Neural progenitor cell (in vitro differentiated cells): Measurements from ENCODE around the gene TRAF4. TPM values are rescaled to one million over a fixed set of nuclear protein-coding genes. Genes with fewer than 3 reads are reported as not detected.
A peak's percentile ranks its signal among the peaks of the same experiment; 100 is the strongest.

Experiments
- DNase-seq: peaks from one replicate; pipeline ENCODE4 v3.0.0-alpha.2; 2016; ENCODE audit warnings: low spot score
- H2AFZ ChIP-seq: fragments of 200-600 bp; sonication (generic); replicated peaks from 2 replicates; pipeline ENCODE4 v1.6.1; 2016; ENCODE audit warnings: antibody characterized with exemption
- H3F3A ChIP-seq: fragments of 200-600 bp; sonication (generic); 2 replicates; pipeline ENCODE4 v1.6.1; 2016; ENCODE audit warnings: antibody characterized with exemption, low read depth
- H3K27ac ChIP-seq: fragments of 200-600 bp; sonication (generic); 2 replicates; pipeline ENCODE4 v1.5.1; 2016; ENCODE audit warnings: mild to moderate bottlenecking
- H3K27me3 ChIP-seq: fragments of 200-600 bp; sonication (generic); 2 replicates; pipeline ENCODE4 v1.6.1; 2016; ENCODE audit warnings: mild to moderate bottlenecking, moderate library complexity
- H3K36me3 ChIP-seq: fragments of 200-600 bp; sonication (generic); 2 replicates; pipeline ENCODE4 v1.5.1; 2016
- H3K4me1 ChIP-seq: fragments of 200-600 bp; sonication (generic); 2 replicates; pipeline ENCODE4 v1.6.1; 2016; ENCODE audit warnings: mixed run types
- H3K4me2 ChIP-seq: fragments of 200-600 bp; sonication (generic); 2 replicates; pipeline ENCODE4 v1.6.1; 2016
- H3K4me3 ChIP-seq: fragments of 200-600 bp; sonication (generic); 2 replicates; pipeline ENCODE4 v1.5.1; 2016
- H3K79me2 ChIP-seq: fragments of 200-600 bp; sonication (generic); 2 replicates; pipeline ENCODE4 v1.6.1; 2016; ENCODE audit warnings: low read depth
- H3K9ac ChIP-seq: fragments of 200-600 bp; sonication (generic); 2 replicates; pipeline ENCODE4 v1.6.1; 2016
- H3K9me3 ChIP-seq: fragments of 200-600 bp; sonication (generic); 2 replicates; pipeline ENCODE4 v1.5.1; 2016; ENCODE audit warnings: low read depth
- H4K20me1 ChIP-seq: fragments of 200-600 bp; sonication (generic); 2 replicates; pipeline ENCODE4 v1.6.1; 2016; ENCODE audit warnings: low read depth
- H3K27ac Mint-ChIP-seq: 3 replicates; pipeline ENCODE4 v1.8.0; 2021; ENCODE audit warnings: mixed read lengths
- H3K27me3 Mint-ChIP-seq: 2 replicates; pipeline ENCODE4 v1.8.0; 2022; ENCODE audit warnings: low read depth, mild to moderate bottlenecking, inconsistent platforms, moderate library complexity, mixed read lengths; ENCODE audit not compliant: insufficient read depth
- H3K36me3 Mint-ChIP-seq: 3 replicates; pipeline ENCODE4 v1.8.0; 2021; ENCODE audit warnings: mixed read lengths
- H3K4me1 Mint-ChIP-seq: 3 replicates; pipeline ENCODE4 v1.8.0; 2021; ENCODE audit warnings: mixed read lengths
- H3K4me3 Mint-ChIP-seq: 3 replicates; pipeline ENCODE4 v1.8.0; 2021; ENCODE audit warnings: mild to moderate bottlenecking, moderate library complexity, mixed read lengths
- H3K9me3 Mint-ChIP-seq: 3 replicates; pipeline ENCODE4 v1.8.0; 2020; ENCODE audit warnings: mixed read lengths
- EZH2 ChIP-seq: fragments of 200-600 bp; sonication (generic); IDR thresholded peaks from 2 replicates; pipeline ENCODE4 v1.6.1; 2017; ENCODE audit warnings: antibody characterized with exemption, mild to moderate bottlenecking, moderate library complexity
- EZH2phosphoT487 ChIP-seq: fragments of 200-600 bp; sonication (generic); IDR thresholded peaks from 2 replicates; pipeline ENCODE4 v1.6.1; 2017; ENCODE audit warnings: antibody characterized with exemption
- total RNA-seq: library from RNA; depleted of rRNA; stranded (reverse); fragments of >200 nt; gene quantifications from 2 replicates; pipeline ENCODE4 v1.2.3, GENCODE V29; 2015; ENCODE audit warnings: low replicate concordance
- TF ChIP-seq, protein P1 (sequence below): fragments of 200-600 bp; sonication (generic); IDR thresholded peaks from 2 replicates; pipeline ENCODE4 v1.5.1; 2017; ENCODE audit warnings: antibody characterized with exemption, mild to moderate bottlenecking

TRAF4 gene
- total RNA-seq, 1 donor from 2014 or later: 32.2 TPM

- Histone ChIP-seq H3F3A (peaks cover 55% of the 10 kb centered on the region), H2AFZ (no peak overlapping the region), H3K36me3 (no peaks in the 10 kb centered on the region), H3K79me2 (peaks cover 45% of the 10 kb centered on the region), H3K27ac (no peak overlapping the region), H3K4me3 (peak overlapping the region; percentile 62), H3K9me3 (no peaks in the 10 kb centered on the region), H3K4me2 (peak overlapping the region; percentile 75), H3K27me3 (no peaks in the 10 kb centered on the region), H4K20me1 (no peaks in the 10 kb centered on the region), H3K9ac (no peak overlapping the region), H3K4me1 (peaks cover 20% of the 10 kb centered on the region)
- peaks cover 10% of the 10 kb centered on the region for H3K27me3 Mint-ChIP-seq
- H3K4me1 Mint-ChIP-seq: peaks cover 35% of the 10 kb centered on the region
- TF ChIP-seq EZH2phosphoT487 (no peak), EZH2 (no peak)
- TF ChIP-seq, protein P1, sequence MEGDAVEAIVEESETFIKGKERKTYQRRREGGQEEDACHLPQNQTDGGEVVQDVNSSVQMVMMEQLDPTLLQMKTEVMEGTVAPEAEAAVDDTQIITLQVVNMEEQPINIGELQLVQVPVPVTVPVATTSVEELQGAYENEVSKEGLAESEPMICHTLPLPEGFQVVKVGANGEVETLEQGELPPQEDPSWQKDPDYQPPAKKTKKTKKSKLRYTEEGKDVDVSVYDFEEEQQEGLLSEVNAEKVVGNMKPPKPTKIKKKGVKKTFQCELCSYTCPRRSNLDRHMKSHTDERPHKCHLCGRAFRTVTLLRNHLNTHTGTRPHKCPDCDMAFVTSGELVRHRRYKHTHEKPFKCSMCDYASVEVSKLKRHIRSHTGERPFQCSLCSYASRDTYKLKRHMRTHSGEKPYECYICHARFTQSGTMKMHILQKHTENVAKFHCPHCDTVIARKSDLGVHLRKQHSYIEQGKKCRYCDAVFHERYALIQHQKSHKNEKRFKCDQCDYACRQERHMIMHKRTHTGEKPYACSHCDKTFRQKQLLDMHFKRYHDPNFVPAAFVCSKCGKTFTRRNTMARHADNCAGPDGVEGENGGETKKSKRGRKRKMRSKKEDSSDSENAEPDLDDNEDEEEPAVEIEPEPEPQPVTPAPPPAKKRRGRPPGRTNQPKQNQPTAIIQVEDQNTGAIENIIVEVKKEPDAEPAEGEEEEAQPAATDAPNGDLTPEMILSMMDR: no peak
- H3K9me3 Mint-ChIP-seq: no peaks in the 10 kb centered on the region
- no peak for DNase-seq
- H3K4me3 Mint-ChIP-seq: peak overlapping the region; percentile 97
- H3K27ac Mint-ChIP-seq: peak overlapping the region; percentile 81
- peaks cover 24% of the 10 kb centered on the region for H3K36me3 Mint-ChIP-seq
These were observed 31.0 kb upstream of the TRAF4 start for GRCh38 chr17:28712705-28713415.

DNA sequence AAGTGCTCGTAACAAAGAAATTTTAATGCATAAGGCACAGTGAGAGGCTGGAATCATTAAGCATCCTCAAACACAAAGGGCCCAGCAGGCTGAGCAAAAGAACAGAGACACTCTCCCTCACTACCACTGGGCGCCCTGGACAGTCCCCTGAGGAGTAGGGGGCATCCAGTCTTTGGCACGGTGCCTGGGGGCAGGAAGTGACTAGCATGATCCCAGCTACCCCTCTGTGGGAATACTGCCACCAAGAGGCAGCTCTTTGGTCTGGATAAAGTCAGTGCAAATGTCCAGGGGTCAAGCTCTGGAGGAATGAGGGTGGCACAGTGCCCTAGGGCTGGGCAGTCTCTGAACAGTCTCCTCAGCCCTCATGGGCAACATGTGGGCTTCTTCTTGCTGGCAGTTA, 29.5 kb upstream of the TRAF4 start:
- Histone ChIP-seq H3K79me2 (peaks cover 36% of the 10 kb centered on the region), H3K4me2 (no peak overlapping the region), H3K27me3 (no peaks in the 10 kb centered on the region), H3K9ac (no peak overlapping the region), H4K20me1 (no peaks in the 10 kb centered on the region), H2AFZ (no peak overlapping the region), H3K4me1 (peaks cover 26% of the 10 kb centered on the region), H3F3A (peaks cover 66% of the 10 kb centered on the region), H3K9me3 (no peaks in the 10 kb centered on the region), H3K27ac (no peak overlapping the region), H3K36me3 (no peaks in the 10 kb centered on the region), H3K4me3 (no peak overlapping the region)
- Mint-ChIP-seq H3K4me1 (peaks cover 44% of the 10 kb centered on the region), H3K36me3 (peaks cover 24% of the 10 kb centered on the region), H3K27ac (peak overlapping the region; percentile 69), H3K27me3 (peaks cover 11% of the 10 kb centered on the region), H3K4me3 (no peak overlapping the region), H3K9me3 (no peaks in the 10 kb centered on the region)
- no peak for DNase-seq
- TF ChIP-seq EZH2phosphoT487 (no peak), EZH2 (no peak)
- TF ChIP-seq, protein P1: no peak

GRCh38 chr17:28715217-28715616, 28.6 kb upstream of the TRAF4 start:
- Mint-ChIP-seq H3K9me3 (no peaks in the 10 kb centered on the region), H3K4me1 (peaks cover 50% of the 10 kb centered on the region), H3K4me3 (peak overlapping the region; percentile 87), H3K36me3 (peaks cover 29% of the 10 kb centered on the region), H3K27ac (no peak overlapping the region), H3K27me3 (peaks cover 11% of the 10 kb centered on the region)
- Histone ChIP-seq H3K9ac (no peak overlapping the region), H3K4me2 (no peak overlapping the region), H3F3A (peaks cover 61% of the 10 kb centered on the region), H3K27ac (no peak overlapping the region), H3K9me3 (no peaks in the 10 kb centered on the region), H3K4me3 (no peak overlapping the region), H3K27me3 (no peaks in the 10 kb centered on the region), H3K79me2 (peaks cover 31% of the 10 kb centered on the region), H3K36me3 (no peaks in the 10 kb centered on the region), H4K20me1 (peaks cover 3% of the 10 kb centered on the region), H3K4me1 (peaks cover 26% of the 10 kb centered on the region), H2AFZ (no peak overlapping the region)
- TF ChIP-seq EZH2 (no peak), EZH2phosphoT487 (no peak)
- TF ChIP-seq, protein P1: no peak
- no peak for DNase-seq
